ENCODE data around the gene WDFY2. TPM values are rescaled to one million over a fixed set of nuclear protein-coding genes. Genes with fewer than 3 reads are reported as not detected.
"Not testable (repeated sequence)": the region's sequence is repeated elsewhere in the genome, so short reads cannot be mapped to it uniquely, and the experiment has no call there.

The WDFY2 gene
- total and polyA plus RNA-seq, 2 of the 13 experiments (the other 11 are each of a cell fraction or from before 2014, with no cell fraction given) = 22.6 to 27.0 TPM

DNA sequence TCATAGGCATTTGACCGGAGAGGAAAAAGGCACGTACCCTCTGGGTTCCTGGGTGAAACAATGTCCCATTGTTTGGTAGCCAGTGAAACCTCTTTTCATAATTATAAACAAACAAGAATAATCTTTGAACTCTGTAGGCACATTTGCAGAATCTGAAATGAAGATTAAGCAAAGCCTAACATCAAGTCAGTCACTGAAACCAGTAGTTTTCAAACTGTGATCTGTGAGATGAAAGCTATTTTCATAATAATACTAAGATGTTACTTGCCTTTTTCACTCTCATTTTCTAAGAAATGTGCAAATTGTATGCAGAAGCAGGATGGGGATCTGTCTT lies 105.4 kb downstream of the WDFY2 start (continued):
- TF ChIP-seq, protein P1, sequence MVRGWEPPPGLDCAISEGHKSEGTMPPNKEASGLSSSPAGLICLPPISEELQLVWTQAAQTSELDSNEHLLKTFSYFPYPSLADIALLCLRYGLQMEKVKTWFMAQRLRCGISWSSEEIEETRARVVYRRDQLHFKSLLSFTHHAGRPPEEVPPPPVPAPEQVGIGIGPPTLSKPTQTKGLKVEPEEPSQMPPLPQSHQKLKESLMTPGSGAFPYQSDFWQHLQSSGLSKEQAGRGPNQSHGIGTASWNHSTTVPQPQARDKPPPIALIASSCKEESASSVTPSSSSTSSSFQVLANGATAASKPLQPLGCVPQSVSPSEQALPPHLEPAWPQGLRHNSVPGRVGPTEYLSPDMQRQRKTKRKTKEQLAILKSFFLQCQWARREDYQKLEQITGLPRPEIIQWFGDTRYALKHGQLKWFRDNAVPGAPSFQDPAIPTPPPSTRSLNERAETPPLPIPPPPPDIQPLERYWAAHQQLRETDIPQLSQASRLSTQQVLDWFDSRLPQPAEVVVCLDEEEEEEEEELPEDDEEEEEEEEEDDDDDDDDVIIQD (CRISPR knock-in tag; IDR thresholded peaks at IDR 0.05; ENCODE audit: low read depth) = peak; percentile 46; the same call in 1 of the 2 replicates

DNA sequence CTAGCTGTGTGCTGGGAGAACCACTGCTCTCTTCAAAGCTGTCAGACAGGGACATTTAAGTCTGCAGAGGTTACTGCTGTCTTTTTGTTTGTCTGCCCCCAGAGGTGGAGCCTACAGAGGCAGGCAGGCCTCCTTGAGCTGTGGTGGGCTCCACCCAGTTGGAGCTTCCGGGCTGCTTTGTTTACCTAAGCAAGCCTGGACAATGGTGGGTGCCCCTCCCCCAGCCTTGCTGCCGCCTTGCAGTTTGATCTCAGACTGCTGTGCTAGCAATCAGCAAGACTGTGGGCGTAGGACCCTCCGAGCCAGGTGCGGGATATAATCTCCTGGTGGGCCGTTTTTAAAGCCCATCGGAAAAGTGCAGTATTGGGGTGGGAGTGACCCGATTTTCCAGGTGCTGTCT lies 111.4 kb downstream of the WDFY2 start:
- POLR2A ChIA-PET = interaction anchor here (1.1 kb wide), 1 partner anchor 243 kb away, joined by 4 read pairs; the partner anchor contains the start of gene INTS6
- H3K4me2 ChIP-seq (ENCODE audit: low read depth, low read length); H3K9me3 ChIP-seq (ENCODE audit: low read length); BruUV-seq (replicated peaks); CTCF ChIA-PET (ENCODE audit: low intra/inter-chr PET ratio, low total read pairs); H2AFZ ChIP-seq (ENCODE audit: low read length); H3K79me2 ChIP-seq (ENCODE audit: insufficient read depth, low read length); DNase-seq (ENCODE audit: low spot score); FAIRE-seq; intact Hi-C loops (cut with micrococcal nuclease; ENCODE audit: unreplicated experiment); ATAC-seq; in situ Hi-C loops (cut with HindIII; ENCODE audit: extremely low pct_ligation_motif_present, low pct_unique_long_range_greater_than_20kb); H3K36me3 ChIP-seq (replicated peaks in 1 of 2; ENCODE audit: control insufficient read depth in 1 of 2, insufficient read depth in 2 of 2, low read length in 2 of 2); H3K27ac ChIP-seq (ENCODE audit: extremely low read length, insufficient read depth, low read length); H3K9ac ChIP-seq (ENCODE audit: insufficient read depth, low read depth, low read length); H3K4me3 ChIP-seq (replicated peaks in 1 of 3; ENCODE audit: insufficient read depth in 1 of 3, low read depth in 2 of 3, low read length in 3 of 3); H3K4me1 ChIP-seq (ENCODE audit: insufficient read depth, low read length); H3K27me3 ChIP-seq (ENCODE audit: control insufficient read depth in 1 of 2, insufficient read depth in 2 of 2, low read length in 2 of 2); H4K20me1 ChIP-seq (ENCODE audit: insufficient read depth, low read length); TF ChIP-seq SOX6, SOX13 (IDR thresholded peaks at IDR 0.05): not testable (repeated sequence)
- WGBS (ENCODE audit: low lambda C conversion rate) = 90% methylated on average over 7 of the region's 8 CpGs
- TF ChIP-seq SOX6 (CRISPR knock-in tag; IDR thresholded peaks at IDR 0.05) = peak; percentile 82
- TF ChIP-seq FOXA3 (CRISPR knock-in tag; IDR thresholded peaks at IDR 0.05) = peak; percentile 73
- 0 out of 2 replicates have a peak, but pooled peaks have one; percentile 25 for TF ChIP-seq SALL1 (CRISPR knock-in tag; IDR thresholded peaks at IDR 0.05)
- TF ChIP-seq, protein P2, sequence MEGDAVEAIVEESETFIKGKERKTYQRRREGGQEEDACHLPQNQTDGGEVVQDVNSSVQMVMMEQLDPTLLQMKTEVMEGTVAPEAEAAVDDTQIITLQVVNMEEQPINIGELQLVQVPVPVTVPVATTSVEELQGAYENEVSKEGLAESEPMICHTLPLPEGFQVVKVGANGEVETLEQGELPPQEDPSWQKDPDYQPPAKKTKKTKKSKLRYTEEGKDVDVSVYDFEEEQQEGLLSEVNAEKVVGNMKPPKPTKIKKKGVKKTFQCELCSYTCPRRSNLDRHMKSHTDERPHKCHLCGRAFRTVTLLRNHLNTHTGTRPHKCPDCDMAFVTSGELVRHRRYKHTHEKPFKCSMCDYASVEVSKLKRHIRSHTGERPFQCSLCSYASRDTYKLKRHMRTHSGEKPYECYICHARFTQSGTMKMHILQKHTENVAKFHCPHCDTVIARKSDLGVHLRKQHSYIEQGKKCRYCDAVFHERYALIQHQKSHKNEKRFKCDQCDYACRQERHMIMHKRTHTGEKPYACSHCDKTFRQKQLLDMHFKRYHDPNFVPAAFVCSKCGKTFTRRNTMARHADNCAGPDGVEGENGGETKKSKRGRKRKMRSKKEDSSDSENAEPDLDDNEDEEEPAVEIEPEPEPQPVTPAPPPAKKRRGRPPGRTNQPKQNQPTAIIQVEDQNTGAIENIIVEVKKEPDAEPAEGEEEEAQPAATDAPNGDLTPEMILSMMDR (CRISPR knock-in tag; IDR thresholded peaks at IDR 0.05) = 0 out of 2 replicates have a peak, but pooled peaks have one; percentile 5
- peak; percentile 79 for TF ChIP-seq POGZ (CRISPR knock-in tag; IDR thresholded peaks at IDR 0.05)
- peak in 1 of 2 experiments; percentile 81; a peak in 2 of 4 replicates for TF ChIP-seq SOX13 (CRISPR knock-in tag; conservative IDR thresholded peaks at IDR 0.05 in 1 of 2, IDR thresholded peaks at IDR 0.05 in 1 of 2)
- TF ChIP-seq, protein P3, sequence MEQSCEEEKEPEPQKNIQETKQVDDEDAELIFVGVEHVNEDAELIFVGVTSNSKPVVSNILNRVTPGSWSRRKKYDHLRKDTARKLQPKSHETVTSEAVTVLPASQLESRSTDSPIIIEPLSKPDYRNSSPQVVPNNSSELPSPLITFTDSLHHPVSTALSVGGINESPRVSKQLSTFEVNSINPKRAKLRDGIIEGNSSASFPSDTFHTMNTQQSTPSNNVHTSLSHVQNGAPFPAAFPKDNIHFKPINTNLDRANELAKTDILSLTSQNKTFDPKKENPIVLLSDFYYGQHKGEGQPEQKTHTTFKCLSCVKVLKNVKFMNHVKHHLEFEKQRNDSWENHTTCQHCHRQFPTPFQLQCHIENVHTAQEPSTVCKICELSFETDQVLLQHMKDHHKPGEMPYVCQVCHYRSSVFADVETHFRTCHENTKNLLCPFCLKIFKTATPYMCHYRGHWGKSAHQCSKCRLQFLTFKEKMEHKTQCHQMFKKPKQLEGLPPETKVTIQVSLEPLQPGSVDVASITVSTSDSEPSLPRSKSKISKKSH (CRISPR knock-in tag; IDR thresholded peaks at IDR 0.05; ENCODE audit: borderline replicate concordance) = 0 out of 2 replicates have a peak, but pooled peaks have one; percentile 42
- TF ChIP-seq, protein P4, sequence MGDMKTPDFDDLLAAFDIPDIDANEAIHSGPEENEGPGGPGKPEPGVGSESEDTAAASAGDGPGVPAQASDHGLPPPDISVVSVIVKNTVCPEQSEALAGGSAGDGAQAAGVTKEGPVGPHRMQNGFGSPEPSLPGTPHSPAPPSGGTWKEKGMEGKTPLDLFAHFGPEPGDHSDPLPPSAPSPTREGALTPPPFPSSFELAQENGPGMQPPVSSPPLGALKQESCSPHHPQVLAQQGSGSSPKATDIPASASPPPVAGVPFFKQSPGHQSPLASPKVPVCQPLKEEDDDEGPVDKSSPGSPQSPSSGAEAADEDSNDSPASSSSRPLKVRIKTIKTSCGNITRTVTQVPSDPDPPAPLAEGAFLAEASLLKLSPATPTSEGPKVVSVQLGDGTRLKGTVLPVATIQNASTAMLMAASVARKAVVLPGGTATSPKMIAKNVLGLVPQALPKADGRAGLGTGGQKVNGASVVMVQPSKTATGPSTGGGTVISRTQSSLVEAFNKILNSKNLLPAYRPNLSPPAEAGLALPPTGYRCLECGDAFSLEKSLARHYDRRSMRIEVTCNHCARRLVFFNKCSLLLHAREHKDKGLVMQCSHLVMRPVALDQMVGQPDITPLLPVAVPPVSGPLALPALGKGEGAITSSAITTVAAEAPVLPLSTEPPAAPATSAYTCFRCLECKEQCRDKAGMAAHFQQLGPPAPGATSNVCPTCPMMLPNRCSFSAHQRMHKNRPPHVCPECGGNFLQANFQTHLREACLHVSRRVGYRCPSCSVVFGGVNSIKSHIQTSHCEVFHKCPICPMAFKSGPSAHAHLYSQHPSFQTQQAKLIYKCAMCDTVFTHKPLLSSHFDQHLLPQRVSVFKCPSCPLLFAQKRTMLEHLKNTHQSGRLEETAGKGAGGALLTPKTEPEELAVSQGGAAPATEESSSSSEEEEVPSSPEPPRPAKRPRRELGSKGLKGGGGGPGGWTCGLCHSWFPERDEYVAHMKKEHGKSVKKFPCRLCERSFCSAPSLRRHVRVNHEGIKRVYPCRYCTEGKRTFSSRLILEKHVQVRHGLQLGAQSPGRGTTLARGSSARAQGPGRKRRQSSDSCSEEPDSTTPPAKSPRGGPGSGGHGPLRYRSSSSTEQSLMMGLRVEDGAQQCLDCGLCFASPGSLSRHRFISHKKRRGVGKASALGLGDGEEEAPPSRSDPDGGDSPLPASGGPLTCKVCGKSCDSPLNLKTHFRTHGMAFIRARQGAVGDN (CRISPR knock-in tag; IDR thresholded peaks at IDR 0.05) = peak; percentile 64
- TF ChIP-seq, protein P5, sequence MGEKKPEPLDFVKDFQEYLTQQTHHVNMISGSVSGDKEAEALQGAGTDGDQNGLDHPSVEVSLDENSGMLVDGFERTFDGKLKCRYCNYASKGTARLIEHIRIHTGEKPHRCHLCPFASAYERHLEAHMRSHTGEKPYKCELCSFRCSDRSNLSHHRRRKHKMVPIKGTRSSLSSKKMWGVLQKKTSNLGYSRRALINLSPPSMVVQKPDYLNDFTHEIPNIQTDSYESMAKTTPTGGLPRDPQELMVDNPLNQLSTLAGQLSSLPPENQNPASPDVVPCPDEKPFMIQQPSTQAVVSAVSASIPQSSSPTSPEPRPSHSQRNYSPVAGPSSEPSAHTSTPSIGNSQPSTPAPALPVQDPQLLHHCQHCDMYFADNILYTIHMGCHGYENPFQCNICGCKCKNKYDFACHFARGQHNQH (CRISPR knock-in tag; IDR thresholded peaks at IDR 0.05) = peak; percentile 47; the same call in 1 of the 2 replicates
- peak; percentile 83 for TF ChIP-seq ZMYM4 (CRISPR knock-in tag; IDR thresholded peaks at IDR 0.05)

All from HepG2 (cell line).